HUES64 (cell line): ENCODE measurements around the gene EFHD2.
"Not testable (repeated sequence)": the region's sequence is repeated elsewhere in the genome, so short reads cannot be mapped to it uniquely, and the experiment has no call there.

Experiments
- H3K27ac ChIP-seq: 2 replicates; pipeline ENCODE4 v1.7.0; 2013; ENCODE audit warnings: low read depth, low read length, inconsistent platforms
- H3K27me3 ChIP-seq: 2 replicates; pipeline ENCODE4 v1.6.1; 2013; ENCODE audit warnings: mild to moderate bottlenecking, low read length; ENCODE audit not compliant: insufficient read depth
- H3K36me3 ChIP-seq: 2 replicates; pipeline ENCODE4 v1.6.1; 2013; ENCODE audit warnings: mild to moderate bottlenecking, low read length; ENCODE audit not compliant: insufficient read depth
- H3K4me1 ChIP-seq: 2 replicates; pipeline ENCODE4 v1.6.1; 2013; ENCODE audit warnings: mild to moderate bottlenecking, low read length, moderate library complexity; ENCODE audit not compliant: insufficient read depth
- H3K4me3 ChIP-seq: 2 replicates; pipeline ENCODE4 v1.5.1; 2013; ENCODE audit warnings: mild to moderate bottlenecking, low read length, moderate library complexity
- H3K9ac ChIP-seq: 2 replicates; pipeline ENCODE4 v1.6.1; 2013; ENCODE audit warnings: mild to moderate bottlenecking, low read depth, low read length
- H3K9me3 ChIP-seq: 2 replicates; pipeline ENCODE4 v1.6.1; 2013; ENCODE audit warnings: low read depth, low read length; ENCODE audit not compliant: insufficient read depth
- WGBS: fragments of 150-250, 120-280 bp; methylation state at CpG from one replicate; pipeline ENCODE4 v1.1.7; 2013; ENCODE audit warnings: missing lambda C conversion rate; 5-methylcytosine and 5-hydroxymethylcytosine counted together

The EFHD2 gene

GRCh38 chr1:15426492-15427279 is 17.0 kb downstream of the EFHD2 start:
- Histone ChIP-seq H3K4me3 (no peak overlapping the region), H3K9ac (no peak overlapping the region), H3K27me3 (no peaks in the 10 kb centered on the region), H3K9me3 (no peaks in the 10 kb centered on the region), H3K4me1 (no peaks in the 10 kb centered on the region), H3K36me3 (no peaks in the 10 kb centered on the region), H3K27ac (no peak overlapping the region; the same call in 1 of the 2 replicates)
- WGBS, result 83% methylated on average over 30 of the region's 30 CpGs

- Histone ChIP-seq H3K27me3 (no peaks in the 10 kb centered on the region), H3K4me1 (no peaks in the 10 kb centered on the region), H3K4me3 (no peak overlapping the region), H3K36me3 (no peaks in the 10 kb centered on the region), H3K27ac (no peak overlapping the region; the same call in 1 of the 2 replicates), H3K9me3 (no peaks in the 10 kb centered on the region), H3K9ac (no peak overlapping the region)
- 91% methylated on average over 6 of the region's 6 CpGs for WGBS
Observed at GRCh38 chr1:15427280-15427666, 17.6 kb downstream of the EFHD2 start.

- H3K36me3 ChIP-seq, H3K4me1 ChIP-seq, H3K9ac ChIP-seq, H3K4me3 ChIP-seq, H3K27ac ChIP-seq, H3K9me3 ChIP-seq, H3K27me3 ChIP-seq: not testable (repeated sequence)
- WGBS, result 95% methylated on average over 11 of the region's 11 CpGs
Observed at GRCh38 chr1:15428252-15428651, 18.6 kb downstream of the EFHD2 start.

GRCh38 chr1:15428815-15429435 is 19.2 kb downstream of the EFHD2 start:
- no peak overlapping the region for H3K4me3 ChIP-seq
- H3K4me1 ChIP-seq, result no peaks in the 10 kb centered on the region
- H3K9ac ChIP-seq, result no peak overlapping the region
- no peak overlapping the region for H3K27ac ChIP-seq
- no peaks in the 10 kb centered on the region for H3K9me3 ChIP-seq
- no peaks in the 10 kb centered on the region for H3K27me3 ChIP-seq
- WGBS, result 90% methylated on average over 18 of the region's 18 CpGs
- H3K36me3 ChIP-seq, result no peaks in the 10 kb centered on the region

GRCh38 chr1:15429701-15430149 is 20.0 kb downstream of the EFHD2 start:
- no peaks in the 10 kb centered on the region for H3K36me3 ChIP-seq

GRCh38 chr1:15430787-15431570 is 21.3 kb downstream of the EFHD2 start:
- Histone ChIP-seq H3K36me3 (no peaks in the 10 kb centered on the region), H3K9ac (no peak overlapping the region), H3K4me1 (no peaks in the 10 kb centered on the region), H3K27me3 (no peaks in the 10 kb centered on the region), H3K9me3 (no peaks in the 10 kb centered on the region), H3K27ac (no peak overlapping the region), H3K4me3 (no peak overlapping the region)
- 66% methylated on average over 19 of the region's 19 CpGs for WGBS

More at GRCh38 chr1:15429701-15430149, 20.0 kb downstream of the EFHD2 start:
- Histone ChIP-seq H3K4me3 (no peak overlapping the region), H3K9ac (no peak overlapping the region), H3K27me3 (no peaks in the 10 kb centered on the region), H3K4me1 (no peaks in the 10 kb centered on the region), H3K9me3 (no peaks in the 10 kb centered on the region), H3K27ac (no peak overlapping the region)
- WGBS, result 95% methylated on average over 19 of the region's 19 CpGs

- no peak overlapping the region for H3K9ac ChIP-seq
- no peaks in the 10 kb centered on the region for H3K36me3 ChIP-seq
- WGBS, result 96% methylated on average over 4 of the region's 4 CpGs
- H3K9me3 ChIP-seq, result no peaks in the 10 kb centered on the region
- H3K27ac ChIP-seq, result no peak overlapping the region
- H3K27me3 ChIP-seq, result no peaks in the 10 kb centered on the region
- no peak overlapping the region for H3K4me3 ChIP-seq
- H3K4me1 ChIP-seq, result no peaks in the 10 kb centered on the region
Observed at GRCh38 chr1:15431571-15431948, 21.9 kb downstream of the EFHD2 start.

- Histone ChIP-seq H3K27ac (no peak overlapping the region), H3K9ac (no peak overlapping the region), H3K9me3 (no peaks in the 10 kb centered on the region), H3K36me3 (no peaks in the 10 kb centered on the region), H3K4me3 (no peak overlapping the region), H3K27me3 (no peaks in the 10 kb centered on the region), H3K4me1 (no peaks in the 10 kb centered on the region)
- 86% methylated on average over 9 of the region's 9 CpGs for WGBS
Observed at GRCh38 chr1:15432324-15432723, 22.6 kb downstream of the EFHD2 start.

- H3K27me3 ChIP-seq, result no peaks in the 10 kb centered on the region
- no peak overlapping the region for H3K9ac ChIP-seq
- H3K27ac ChIP-seq, result no peak overlapping the region
- no peaks in the 10 kb centered on the region for H3K9me3 ChIP-seq
- 76% methylated on average over 9 of the region's 9 CpGs for WGBS
- H3K4me3 ChIP-seq, result no peak overlapping the region
- H3K4me1 ChIP-seq, result no peaks in the 10 kb centered on the region
- no peaks in the 10 kb centered on the region for H3K36me3 ChIP-seq
Observed at GRCh38 chr1:15433471-15433870, 23.8 kb downstream of the EFHD2 start.

GRCh38 chr1:15434739-15435138 is 25.1 kb downstream of the EFHD2 start:
- H3K27me3 ChIP-seq, H3K4me3 ChIP-seq, H3K9me3 ChIP-seq, H3K36me3 ChIP-seq, H3K4me1 ChIP-seq, H3K9ac ChIP-seq, H3K27ac ChIP-seq: not testable (repeated sequence)
- 83% methylated on average over 8 of the region's 8 CpGs for WGBS
